HepG2 (cell line): ENCODE measurements around the gene INTS1. TPM values are rescaled to one million over a fixed set of nuclear protein-coding genes. Genes with fewer than 3 reads are reported as not detected.
A peak's percentile ranks its signal among the peaks of the same experiment; 100 is the strongest.

Source experiments
- BHLHE40 ChIP-seq: IDR thresholded peaks from 2 replicates; pipeline ENCODE4 v1.6.1; 2011; ENCODE audit warnings: low read length, improper control_type of control experiment
- MTF1 ChIP-seq: sonication (generic); formaldehyde crosslinking; IDR thresholded peaks from 2 replicates; pipeline ENCODE4 v1.5.0; 2020; ENCODE audit warnings: missing genetic modification reagents
- RFX1 ChIP-seq: fragments of 450-650 bp; IDR thresholded peaks from 2 replicates; pipeline ENCODE4 v1.6.1; 2017
- SETDB1 ChIP-seq: sonication (generic); formaldehyde crosslinking; IDR thresholded peaks from 2 replicates; pipeline ENCODE4 v1.5.1; 2020; ENCODE audit warnings: missing genetic modification reagents, mild to moderate bottlenecking, borderline replicate concordance
- TARDBP ChIP-seq: sonication (generic); formaldehyde crosslinking; IDR thresholded peaks from 2 replicates; pipeline ENCODE4 v1.8.0; 2022; ENCODE audit warnings: mild to moderate bottlenecking, missing genetic modification reagents
- polyA plus RNA-seq, 8 experiments: library from polyadenylated mRNA; depleted of rRNA in 3 of 8; stranded (reverse) in 7 of 8; unstranded in 1 of 8; fragments of >200 nt; fragmentation: Illumina TruSeq in 4 of 8; extraction: Trizol in 4 of 8; gene quantifications; 2 replicates each; pipeline versions ENCODE4 v1.2.1 to v1.2.3, GENCODE V29; 2011 to 2016; ENCODE audit warnings: low read depth in 4 of 8, missing spikeins in 1 of 8, mixed read lengths in 1 of 8; ENCODE audit not compliant: insufficient read depth in 1 of 8
- total RNA-seq, 5 experiments: library from RNA; depleted of rRNA; stranded (reverse); fragments of >200 nt; fragmentation: Illumina TruSeq; extraction: Trizol; gene quantifications; 2 replicates each; pipeline ENCODE4 v1.2.3, GENCODE V29; 2016; ENCODE audit warnings: low read depth in 1 of 5
- TF ChIP-seq, protein P1 (sequence below): IDR thresholded peaks from 2 replicates; pipeline ENCODE4 v1.6.1; 2016; ENCODE audit warnings: missing genetic modification reagents, missing compliant biosample characterization
- TF ChIP-seq, protein P2 (sequence below): sonication (generic); formaldehyde crosslinking; IDR thresholded peaks from 2 replicates; pipeline ENCODE4 v1.8.1; 2023; ENCODE audit warnings: missing genetic modification reagents, mild to moderate bottlenecking, borderline replicate concordance
- TF ChIP-seq, protein P3 (sequence below): IDR thresholded peaks from 2 replicates; pipeline ENCODE4 v1.6.1; 2016; ENCODE audit warnings: low read depth, control low read depth
- TF ChIP-seq, protein P4 (sequence below): sonication (generic); formaldehyde crosslinking; IDR thresholded peaks from 2 replicates; pipeline ENCODE4 v1.8.0; 2022; ENCODE audit warnings: missing genetic modification reagents, mild to moderate bottlenecking, moderate library complexity, borderline replicate concordance
- TF ChIP-seq, protein P5 (sequence below), 2 experiments: IDR thresholded peaks; 2 replicates each; pipeline ENCODE4 v1.6.1; 2011 to 2012; ENCODE audit warnings: low read length in 2 of 2, borderline replicate concordance in 1 of 2, low read depth in 1 of 2, mild to moderate bottlenecking in 1 of 2, moderate library complexity in 1 of 2
- TF ChIP-seq, protein P6 (sequence below): IDR thresholded peaks from 2 replicates; pipeline ENCODE4 v1.6.1; 2012; ENCODE audit warnings: low read depth, low read length, improper control_type of control experiment
- TF ChIP-seq, protein P7 (sequence below): sonication (generic); formaldehyde crosslinking; IDR thresholded peaks from 2 replicates; pipeline ENCODE4 v1.4.0; 2020; ENCODE audit warnings: missing genetic modification reagents
- TF ChIP-seq, protein P8 (sequence below): sonication (generic); formaldehyde crosslinking; IDR thresholded peaks from 2 replicates; pipeline ENCODE4 v1.5.0; 2020; ENCODE audit warnings: mild to moderate bottlenecking, missing genetic modification reagents, moderate library complexity

Gene INTS1
- total and polyA plus RNA-seq, 2 of the 13 experiments (the other 11 are each of a cell fraction or from before 2014, with no cell fraction given) = 13.7 to 29.0 TPM

DNA sequence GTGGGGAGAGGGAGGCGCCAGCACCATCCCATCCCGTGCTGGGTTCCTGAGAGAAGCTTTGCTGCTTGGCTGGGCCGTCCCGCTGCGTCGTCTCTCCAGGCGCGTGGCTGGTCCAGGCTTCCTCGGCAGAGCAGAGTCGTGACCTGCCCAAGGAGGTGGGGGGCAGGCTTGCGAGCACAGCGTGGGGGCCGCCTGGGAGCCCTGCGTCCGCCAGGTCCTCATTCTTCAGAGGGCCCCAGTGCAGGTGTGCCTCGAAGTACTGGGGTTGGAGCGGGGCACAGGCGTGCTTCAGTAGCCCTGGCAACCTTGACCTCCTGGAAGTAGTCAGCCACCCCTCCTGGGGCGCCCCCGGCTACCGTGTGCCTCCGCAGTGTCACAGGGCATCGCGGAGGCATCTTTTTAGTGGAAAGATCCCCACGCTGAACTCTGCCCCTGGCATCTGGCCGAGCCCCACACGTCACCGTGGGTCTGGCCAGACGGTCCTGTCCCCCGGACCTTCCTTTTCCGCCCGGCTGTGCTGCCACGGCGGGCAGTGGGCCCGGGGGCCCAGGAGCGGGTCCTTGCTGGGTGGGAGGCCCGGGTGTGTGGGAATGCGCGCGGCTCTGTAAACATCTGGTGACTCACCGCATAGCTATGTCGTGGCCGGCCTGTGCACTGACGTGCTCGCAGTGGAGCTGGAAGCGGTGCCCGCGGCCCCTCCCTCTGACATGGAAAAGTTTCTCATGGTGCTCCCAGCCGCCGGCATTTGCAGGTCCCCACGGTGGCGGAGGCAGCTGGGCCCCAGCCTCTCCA, 32.8 kb upstream of the INTS1 start (continued):
- TF ChIP-seq, protein P1, sequence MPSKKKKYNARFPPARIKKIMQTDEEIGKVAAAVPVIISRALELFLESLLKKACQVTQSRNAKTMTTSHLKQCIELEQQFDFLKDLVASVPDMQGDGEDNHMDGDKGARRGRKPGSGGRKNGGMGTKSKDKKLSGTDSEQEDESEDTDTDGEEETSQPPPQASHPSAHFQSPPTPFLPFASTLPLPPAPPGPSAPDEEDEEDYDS = no peak
- TF ChIP-seq TARDBP (peak; percentile 71; the same call in 1 of the 2 replicates), SETDB1 (CRISPR knock-in tag) (no peak), MTF1 (CRISPR knock-in tag) (no peak), RFX1 (peak; percentile 72; the same call in 1 of the 2 replicates), BHLHE40 (no peak)
- TF ChIP-seq, protein P2, sequence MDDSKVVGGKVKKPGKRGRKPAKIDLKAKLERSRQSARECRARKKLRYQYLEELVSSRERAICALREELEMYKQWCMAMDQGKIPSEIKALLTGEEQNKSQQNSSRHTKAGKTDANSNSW (CRISPR knock-in tag) = no peak
- TF ChIP-seq, protein P3, sequence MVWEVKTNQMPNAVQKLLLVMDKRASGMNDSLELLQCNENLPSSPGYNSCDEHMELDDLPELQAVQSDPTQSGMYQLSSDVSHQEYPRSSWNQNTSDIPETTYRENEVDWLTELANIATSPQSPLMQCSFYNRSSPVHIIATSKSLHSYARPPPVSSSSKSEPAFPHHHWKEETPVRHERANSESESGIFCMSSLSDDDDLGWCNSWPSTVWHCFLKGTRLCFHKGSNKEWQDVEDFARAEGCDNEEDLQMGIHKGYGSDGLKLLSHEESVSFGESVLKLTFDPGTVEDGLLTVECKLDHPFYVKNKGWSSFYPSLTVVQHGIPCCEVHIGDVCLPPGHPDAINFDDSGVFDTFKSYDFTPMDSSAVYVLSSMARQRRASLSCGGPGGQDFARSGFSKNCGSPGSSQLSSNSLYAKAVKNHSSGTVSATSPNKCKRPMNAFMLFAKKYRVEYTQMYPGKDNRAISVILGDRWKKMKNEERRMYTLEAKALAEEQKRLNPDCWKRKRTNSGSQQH (CRISPR knock-in tag) = peak; percentile 27; the same call in 1 of the 2 replicates
- TF ChIP-seq, protein P4, sequence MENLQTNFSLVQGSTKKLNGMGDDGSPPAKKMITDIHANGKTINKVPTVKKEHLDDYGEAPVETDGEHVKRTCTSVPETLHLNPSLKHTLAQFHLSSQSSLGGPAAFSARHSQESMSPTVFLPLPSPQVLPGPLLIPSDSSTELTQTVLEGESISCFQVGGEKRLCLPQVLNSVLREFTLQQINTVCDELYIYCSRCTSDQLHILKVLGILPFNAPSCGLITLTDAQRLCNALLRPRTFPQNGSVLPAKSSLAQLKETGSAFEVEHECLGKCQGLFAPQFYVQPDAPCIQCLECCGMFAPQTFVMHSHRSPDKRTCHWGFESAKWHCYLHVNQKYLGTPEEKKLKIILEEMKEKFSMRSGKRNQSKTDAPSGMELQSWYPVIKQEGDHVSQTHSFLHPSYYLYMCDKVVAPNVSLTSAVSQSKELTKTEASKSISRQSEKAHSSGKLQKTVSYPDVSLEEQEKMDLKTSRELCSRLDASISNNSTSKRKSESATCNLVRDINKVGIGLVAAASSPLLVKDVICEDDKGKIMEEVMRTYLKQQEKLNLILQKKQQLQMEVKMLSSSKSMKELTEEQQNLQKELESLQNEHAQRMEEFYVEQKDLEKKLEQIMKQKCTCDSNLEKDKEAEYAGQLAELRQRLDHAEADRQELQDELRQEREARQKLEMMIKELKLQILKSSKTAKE (CRISPR knock-in tag) = peak; percentile 74; the same call in 1 of the 2 replicates
- TF ChIP-seq, protein P5, sequence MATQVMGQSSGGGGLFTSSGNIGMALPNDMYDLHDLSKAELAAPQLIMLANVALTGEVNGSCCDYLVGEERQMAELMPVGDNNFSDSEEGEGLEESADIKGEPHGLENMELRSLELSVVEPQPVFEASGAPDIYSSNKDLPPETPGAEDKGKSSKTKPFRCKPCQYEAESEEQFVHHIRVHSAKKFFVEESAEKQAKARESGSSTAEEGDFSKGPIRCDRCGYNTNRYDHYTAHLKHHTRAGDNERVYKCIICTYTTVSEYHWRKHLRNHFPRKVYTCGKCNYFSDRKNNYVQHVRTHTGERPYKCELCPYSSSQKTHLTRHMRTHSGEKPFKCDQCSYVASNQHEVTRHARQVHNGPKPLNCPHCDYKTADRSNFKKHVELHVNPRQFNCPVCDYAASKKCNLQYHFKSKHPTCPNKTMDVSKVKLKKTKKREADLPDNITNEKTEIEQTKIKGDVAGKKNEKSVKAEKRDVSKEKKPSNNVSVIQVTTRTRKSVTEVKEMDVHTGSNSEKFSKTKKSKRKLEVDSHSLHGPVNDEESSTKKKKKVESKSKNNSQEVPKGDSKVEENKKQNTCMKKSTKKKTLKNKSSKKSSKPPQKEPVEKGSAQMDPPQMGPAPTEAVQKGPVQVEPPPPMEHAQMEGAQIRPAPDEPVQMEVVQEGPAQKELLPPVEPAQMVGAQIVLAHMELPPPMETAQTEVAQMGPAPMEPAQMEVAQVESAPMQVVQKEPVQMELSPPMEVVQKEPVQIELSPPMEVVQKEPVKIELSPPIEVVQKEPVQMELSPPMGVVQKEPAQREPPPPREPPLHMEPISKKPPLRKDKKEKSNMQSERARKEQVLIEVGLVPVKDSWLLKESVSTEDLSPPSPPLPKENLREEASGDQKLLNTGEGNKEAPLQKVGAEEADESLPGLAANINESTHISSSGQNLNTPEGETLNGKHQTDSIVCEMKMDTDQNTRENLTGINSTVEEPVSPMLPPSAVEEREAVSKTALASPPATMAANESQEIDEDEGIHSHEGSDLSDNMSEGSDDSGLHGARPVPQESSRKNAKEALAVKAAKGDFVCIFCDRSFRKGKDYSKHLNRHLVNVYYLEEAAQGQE (IDR thresholded peaks at IDR 0.05; ENCODE audit: borderline replicate concordance in 1 of 2, low read depth in 1 of 2, low read length in 2 of 2) = peak in 1 of 2 experiments; percentile 54; a peak in 1 of 4 replicates
- TF ChIP-seq, protein P6, sequence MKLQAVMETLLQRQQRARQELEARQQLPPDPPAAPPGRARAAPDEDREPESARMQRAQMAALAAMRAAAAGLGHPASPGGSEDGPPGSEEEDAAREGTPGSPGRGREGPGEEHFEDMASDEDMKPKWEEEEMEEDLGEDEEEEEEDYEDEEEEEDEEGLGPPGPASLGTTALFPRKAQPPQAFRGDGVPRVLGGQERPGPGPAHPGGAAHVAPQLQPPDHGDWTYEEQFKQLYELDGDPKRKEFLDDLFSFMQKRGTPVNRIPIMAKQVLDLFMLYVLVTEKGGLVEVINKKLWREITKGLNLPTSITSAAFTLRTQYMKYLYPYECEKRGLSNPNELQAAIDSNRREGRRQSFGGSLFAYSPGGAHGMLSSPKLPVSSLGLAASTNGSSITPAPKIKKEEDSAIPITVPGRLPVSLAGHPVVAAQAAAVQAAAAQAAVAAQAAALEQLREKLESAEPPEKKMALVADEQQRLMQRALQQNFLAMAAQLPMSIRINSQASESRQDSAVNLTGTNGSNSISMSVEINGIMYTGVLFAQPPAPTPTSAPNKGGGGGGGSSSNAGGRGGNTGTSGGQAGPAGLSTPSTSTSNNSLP = no peak
- TF ChIP-seq, protein P7, sequence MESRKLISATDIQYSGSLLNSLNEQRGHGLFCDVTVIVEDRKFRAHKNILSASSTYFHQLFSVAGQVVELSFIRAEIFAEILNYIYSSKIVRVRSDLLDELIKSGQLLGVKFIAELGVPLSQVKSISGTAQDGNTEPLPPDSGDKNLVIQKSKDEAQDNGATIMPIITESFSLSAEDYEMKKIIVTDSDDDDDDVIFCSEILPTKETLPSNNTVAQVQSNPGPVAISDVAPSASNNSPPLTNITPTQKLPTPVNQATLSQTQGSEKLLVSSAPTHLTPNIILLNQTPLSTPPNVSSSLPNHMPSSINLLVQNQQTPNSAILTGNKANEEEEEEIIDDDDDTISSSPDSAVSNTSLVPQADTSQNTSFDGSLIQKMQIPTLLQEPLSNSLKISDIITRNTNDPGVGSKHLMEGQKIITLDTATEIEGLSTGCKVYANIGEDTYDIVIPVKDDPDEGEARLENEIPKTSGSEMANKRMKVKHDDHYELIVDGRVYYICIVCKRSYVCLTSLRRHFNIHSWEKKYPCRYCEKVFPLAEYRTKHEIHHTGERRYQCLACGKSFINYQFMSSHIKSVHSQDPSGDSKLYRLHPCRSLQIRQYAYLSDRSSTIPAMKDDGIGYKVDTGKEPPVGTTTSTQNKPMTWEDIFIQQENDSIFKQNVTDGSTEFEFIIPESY (CRISPR knock-in tag) = 0 out of 2 replicates have a peak, but pooled peaks have one; percentile 39
- TF ChIP-seq, protein P8, sequence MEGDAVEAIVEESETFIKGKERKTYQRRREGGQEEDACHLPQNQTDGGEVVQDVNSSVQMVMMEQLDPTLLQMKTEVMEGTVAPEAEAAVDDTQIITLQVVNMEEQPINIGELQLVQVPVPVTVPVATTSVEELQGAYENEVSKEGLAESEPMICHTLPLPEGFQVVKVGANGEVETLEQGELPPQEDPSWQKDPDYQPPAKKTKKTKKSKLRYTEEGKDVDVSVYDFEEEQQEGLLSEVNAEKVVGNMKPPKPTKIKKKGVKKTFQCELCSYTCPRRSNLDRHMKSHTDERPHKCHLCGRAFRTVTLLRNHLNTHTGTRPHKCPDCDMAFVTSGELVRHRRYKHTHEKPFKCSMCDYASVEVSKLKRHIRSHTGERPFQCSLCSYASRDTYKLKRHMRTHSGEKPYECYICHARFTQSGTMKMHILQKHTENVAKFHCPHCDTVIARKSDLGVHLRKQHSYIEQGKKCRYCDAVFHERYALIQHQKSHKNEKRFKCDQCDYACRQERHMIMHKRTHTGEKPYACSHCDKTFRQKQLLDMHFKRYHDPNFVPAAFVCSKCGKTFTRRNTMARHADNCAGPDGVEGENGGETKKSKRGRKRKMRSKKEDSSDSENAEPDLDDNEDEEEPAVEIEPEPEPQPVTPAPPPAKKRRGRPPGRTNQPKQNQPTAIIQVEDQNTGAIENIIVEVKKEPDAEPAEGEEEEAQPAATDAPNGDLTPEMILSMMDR = peak; percentile 21
